CD8-positive, alpha-beta memory T cell (primary cell): ENCODE results near the gene EXOC6B. TPM values are rescaled to one million over a fixed set of nuclear protein-coding genes. Genes with fewer than 3 reads are reported as not detected.
A peak's percentile ranks its signal among the peaks of the same experiment; 100 is the strongest.

Experiments
- CTCF ChIA-PET: fragments of 350-600 bp; sonication (Branson Sonifier 250); formaldehyde crosslinking; loops from one replicate; lab custom pipeline; 2021; ENCODE audit warnings: antibody characterized with exemption; lab: Charles Lee
- POLR2A ChIA-PET: fragments of 350-600 bp; sonication (Branson Sonifier 250); formaldehyde crosslinking; loops from one replicate; lab custom pipeline; 2021; ENCODE audit warnings: antibody characterized with exemption; lab: Charles Lee
- DNase-seq, 5 donors: peaks; one replicate each; pipeline versions ENCODE4 v3.0.0 to v3.0.0-alpha.2; 2020 to 2022; ENCODE audit warnings: mixed read lengths in 1 of 5
- H3K27ac ChIP-seq: one replicate; pipeline ENCODE4 v1.7.0; 2013; ENCODE audit warnings: low read depth, mild to moderate bottlenecking, low read length, moderate library complexity
- H3K27me3 ChIP-seq: 2 replicates; pipeline ENCODE4 v1.7.0; 2013; ENCODE audit warnings: low read length, mild to moderate bottlenecking; ENCODE audit not compliant: insufficient read depth, poor library complexity, severe bottlenecking
- H3K36me3 ChIP-seq: 2 replicates; pipeline ENCODE4 v1.7.0; 2013; ENCODE audit warnings: mild to moderate bottlenecking, low read length, moderate library complexity; ENCODE audit not compliant: insufficient read depth
- H3K4me1 ChIP-seq: 2 replicates; pipeline ENCODE4 v1.7.0; 2013; ENCODE audit warnings: mild to moderate bottlenecking, low read length, moderate library complexity; ENCODE audit not compliant: insufficient read depth
- H3K4me3 ChIP-seq: 2 replicates; pipeline ENCODE4 v1.7.0; 2013; ENCODE audit warnings: mild to moderate bottlenecking, low read length
- H3K9me3 ChIP-seq: 2 replicates; pipeline ENCODE4 v1.7.0; 2013; ENCODE audit warnings: mild to moderate bottlenecking, low read length
- H3K27ac Mint-ChIP-seq, 8 donors: one replicate each; pipeline ENCODE4 v1.8.0; 2020 to 2021; ENCODE audit warnings: mixed read lengths in 8 of 8, mild to moderate bottlenecking in 6 of 8, inconsistent platforms in 3 of 8, moderate library complexity in 3 of 8
- H3K27me3 Mint-ChIP-seq, 2 donors: one replicate each; pipeline ENCODE4 v1.8.0; 2020 to 2021; ENCODE audit warnings: mixed read lengths in 2 of 2, mild to moderate bottlenecking in 1 of 2, moderate library complexity in 1 of 2
- H3K36me3 Mint-ChIP-seq, 3 donors: one replicate each; pipeline ENCODE4 v1.8.0; 2020 to 2021; ENCODE audit warnings: mixed read lengths in 3 of 3, inconsistent platforms in 1 of 3, mild to moderate bottlenecking in 1 of 3
- H3K4me1 Mint-ChIP-seq, 3 donors: one replicate each; pipeline ENCODE4 v1.8.0; 2020 to 2021; ENCODE audit warnings: mixed read lengths in 3 of 3, inconsistent platforms in 1 of 3, mild to moderate bottlenecking in 1 of 3
- H3K4me3 Mint-ChIP-seq, 7 donors: one replicate each; pipeline ENCODE4 v1.8.0; 2020 to 2021; ENCODE audit warnings: mixed read lengths in 7 of 7, mild to moderate bottlenecking in 6 of 7, moderate library complexity in 4 of 7, inconsistent platforms in 2 of 7
- H3K9me3 Mint-ChIP-seq, 5 donors: one replicate each; pipeline ENCODE4 v1.8.0; 2020 to 2022; ENCODE audit warnings: mixed read lengths in 5 of 5, mild to moderate bottlenecking in 3 of 5, moderate library complexity in 2 of 5, inconsistent platforms in 1 of 5
- polyA plus RNA-seq: library from polyadenylated mRNA; unstranded; fragments of 300-500 nt; fragmentation: Illumina TruSeq; gene quantifications from one replicate; pipeline ENCODE4 v1.2.3, GENCODE V29; 2021
- total RNA-seq, 2 experiments: library from RNA; stranded (reverse); gene quantifications; one replicate each; pipeline ENCODE4 v1.2.3, GENCODE V29; 2021

EXOC6B gene
- total and polyA plus RNA-seq, 3 experiments from 2014 or later: 2.1 to 9.4 (median 7.1) TPM

DNA sequence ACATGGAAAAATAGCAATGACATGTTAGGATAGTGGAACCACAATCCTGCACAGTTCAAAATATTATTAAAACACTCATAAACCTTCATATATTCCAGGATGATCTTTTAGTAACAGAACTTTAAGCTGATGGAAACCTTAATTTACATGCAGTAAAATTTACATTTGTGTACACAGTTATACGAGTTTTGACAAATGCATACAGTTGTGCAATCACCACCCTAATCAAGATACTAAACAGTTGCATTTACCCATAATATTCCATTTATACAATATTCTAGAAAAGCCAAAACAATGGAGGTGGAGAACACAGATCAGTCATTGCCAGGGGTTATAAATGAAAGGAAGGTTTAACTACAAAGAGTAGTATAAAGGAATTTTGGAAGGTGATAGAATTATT is 117.6 kb downstream of the EXOC6B start:
- CTCF ChIA-PET: no interaction called here
- POLR2A ChIA-PET: no interaction called here

DNA sequence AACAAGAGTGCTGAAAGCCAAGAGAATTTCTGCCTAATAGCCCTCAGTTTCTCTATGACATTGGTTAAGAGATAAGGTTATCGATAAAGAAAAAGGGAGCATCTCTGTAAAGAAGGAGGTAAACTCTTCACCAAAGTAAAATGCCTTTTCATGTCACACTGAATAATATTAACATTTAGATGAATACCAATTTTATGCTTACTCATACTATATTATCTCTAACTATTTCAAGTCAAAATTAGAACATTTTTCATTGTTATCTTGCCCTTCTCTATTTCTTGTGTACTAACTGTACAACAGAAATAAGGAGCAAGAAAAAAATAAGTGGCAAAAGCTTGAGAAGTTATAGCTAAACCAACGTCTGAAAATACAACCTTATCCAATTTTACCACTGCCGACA is 127.5 kb downstream of the EXOC6B start:
- Histone ChIP-seq H3K27me3 (no peaks in the 10 kb centered on the region), H3K36me3 (no peaks in the 10 kb centered on the region), H3K27ac (no peak overlapping the region), H3K4me3 (no peak overlapping the region), H3K9me3 (no peaks in the 10 kb centered on the region), H3K4me1 (no peaks in the 10 kb centered on the region)
- POLR2A ChIA-PET: no interaction called here
- H3K27ac Mint-ChIP-seq: no peak overlapping the region
- CTCF ChIA-PET: no interaction called here
- no peaks in the 10 kb centered on the region for H3K4me1 Mint-ChIP-seq
- H3K27me3 Mint-ChIP-seq: peaks cover 0 to 2% of the 10 kb centered on the region in 2 donors
- peaks cover 0 to 3% (median 0%) of the 10 kb centered on the region in 5 donors for H3K9me3 Mint-ChIP-seq
- peaks cover 6 to 32% (median 7%) of the 10 kb centered on the region in 3 donors for H3K36me3 Mint-ChIP-seq
- no peak overlapping the region for H3K4me3 Mint-ChIP-seq
- no peak for DNase-seq

More for the DNA sequence above, 117.6 kb downstream of the EXOC6B start:
- H3K4me3 ChIP-seq: no peak overlapping the region
- no peaks in the 10 kb centered on the region for H3K4me1 Mint-ChIP-seq
- H3K9me3 Mint-ChIP-seq: peaks cover 0 to 4% (median 1%) of the 10 kb centered on the region in 5 donors
- DNase-seq: no peak
- H3K27me3 ChIP-seq: no peaks in the 10 kb centered on the region
- H3K9me3 ChIP-seq: no peaks in the 10 kb centered on the region
- no peak overlapping the region for H3K27ac ChIP-seq
- no peaks in the 10 kb centered on the region for H3K36me3 ChIP-seq
- no peak overlapping the region for H3K4me3 Mint-ChIP-seq
- no peaks in the 10 kb centered on the region for H3K27me3 Mint-ChIP-seq
- H3K36me3 Mint-ChIP-seq: peaks cover 14 to 29% (median 28%) of the 10 kb centered on the region in 3 donors
- no peak overlapping the region for H3K27ac Mint-ChIP-seq
- H3K4me1 ChIP-seq: no peaks in the 10 kb centered on the region

DNA sequence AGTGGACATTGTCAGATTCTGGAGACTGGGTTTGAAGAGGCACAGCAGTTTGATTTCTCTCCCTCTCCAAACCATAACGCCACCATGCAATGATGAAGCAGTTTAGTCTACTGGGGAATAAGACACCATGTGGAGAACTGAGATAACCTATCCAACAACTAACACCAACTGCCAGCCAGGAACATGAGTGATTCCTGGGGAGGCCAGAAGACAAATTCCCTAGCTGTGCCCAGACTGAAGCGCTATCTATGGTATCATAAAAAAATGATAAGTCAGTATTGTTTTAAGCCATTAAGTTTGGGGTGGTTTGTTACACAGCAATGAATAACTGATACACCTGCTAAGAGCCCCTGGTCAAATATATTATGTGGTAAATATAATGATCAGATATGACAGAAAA is 129.3 kb downstream of the EXOC6B start:
- no peaks in the 10 kb centered on the region for H3K36me3 ChIP-seq
- Mint-ChIP-seq H3K36me3 (peaks cover 7 to 34% (median 8%) of the 10 kb centered on the region in 3 donors), H3K27ac (no peak overlapping the region), H3K27me3 (peaks cover 0 to 2% of the 10 kb centered on the region in 2 donors), H3K4me1 (no peaks in the 10 kb centered on the region), H3K4me3 (no peak overlapping the region), H3K9me3 (peaks cover 0 to 3% (median 0%) of the 10 kb centered on the region in 5 donors)
- DNase-seq: no peak
- no peak overlapping the region for H3K4me3 ChIP-seq
- H3K27me3 ChIP-seq: no peaks in the 10 kb centered on the region
- H3K4me1 ChIP-seq: no peaks in the 10 kb centered on the region
- CTCF ChIA-PET: no interaction called here
- POLR2A ChIA-PET: no interaction called here
- H3K27ac ChIP-seq: no peak overlapping the region
- no peaks in the 10 kb centered on the region for H3K9me3 ChIP-seq

DNA sequence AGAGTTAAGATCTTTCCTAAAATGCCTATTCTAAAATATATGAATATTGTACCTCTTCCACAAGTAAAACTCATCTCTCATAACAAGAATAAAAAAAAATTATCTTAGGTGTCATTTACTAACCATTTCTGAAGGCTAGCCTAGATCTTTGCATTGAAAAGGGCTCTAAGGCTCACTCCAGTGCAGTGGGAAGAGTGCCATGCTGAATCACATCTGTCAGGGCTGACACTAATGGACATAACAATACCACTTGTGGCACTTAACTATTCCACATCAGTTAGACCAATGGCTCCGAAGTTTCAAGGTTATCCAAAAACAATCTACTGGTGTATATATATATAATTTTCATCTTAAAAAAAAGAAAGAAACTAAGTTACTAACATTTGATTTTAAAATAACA is 130.2 kb downstream of the EXOC6B start:
- Mint-ChIP-seq H3K9me3 (no peaks in the 10 kb centered on the region), H3K27me3 (peaks cover 0 to 2% of the 10 kb centered on the region in 2 donors), H3K4me3 (no peak overlapping the region), H3K27ac (no peak overlapping the region), H3K4me1 (no peaks in the 10 kb centered on the region), H3K36me3 (peaks cover 4 to 30% (median 7%) of the 10 kb centered on the region in 3 donors)
- no peak for DNase-seq
- no peaks in the 10 kb centered on the region for H3K9me3 ChIP-seq
- no peak overlapping the region for H3K4me3 ChIP-seq
- H3K36me3 ChIP-seq: no peaks in the 10 kb centered on the region
- H3K4me1 ChIP-seq: no peaks in the 10 kb centered on the region
- H3K27me3 ChIP-seq: no peaks in the 10 kb centered on the region
- POLR2A ChIA-PET: no interaction called here
- no peak overlapping the region for H3K27ac ChIP-seq
- CTCF ChIA-PET: no interaction called here

DNA sequence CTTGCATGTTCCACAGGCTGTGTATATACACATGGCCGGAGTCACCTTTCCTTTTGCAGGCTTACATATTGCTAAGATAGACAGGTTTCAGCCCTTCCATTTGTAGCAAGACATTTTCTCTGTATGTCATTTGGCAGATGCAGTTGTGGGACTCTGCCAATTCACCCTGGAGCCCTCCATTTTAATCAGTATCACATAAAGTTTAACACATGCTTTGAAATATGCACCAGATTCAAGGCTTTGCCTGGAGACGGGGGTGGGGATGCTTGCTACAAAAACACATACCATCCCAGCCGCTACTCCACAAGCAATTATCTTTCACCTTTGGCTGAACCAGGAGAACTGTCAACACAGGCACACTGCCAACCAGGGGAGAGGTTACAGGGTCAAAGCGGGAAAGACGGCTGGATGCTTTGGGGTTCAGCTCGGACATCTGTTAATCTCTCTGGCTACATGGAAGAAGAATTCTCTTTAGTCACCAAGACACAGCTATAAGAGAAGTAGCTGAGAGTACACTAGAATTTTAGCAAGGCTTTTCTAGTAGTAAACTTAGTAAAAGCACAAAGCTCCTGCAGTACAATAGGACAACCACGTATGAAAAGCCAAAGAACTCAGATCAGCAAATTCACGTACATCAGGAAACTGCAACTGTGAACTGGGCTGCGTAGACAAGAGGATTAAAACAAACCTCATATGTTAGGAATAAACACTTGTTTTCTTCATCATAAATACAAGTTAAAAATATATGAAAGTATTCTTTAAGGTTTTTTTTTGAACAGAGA is 130.9 kb downstream of the EXOC6B start:
- H3K4me1 Mint-ChIP-seq: no peaks in the 10 kb centered on the region
- Histone ChIP-seq H3K36me3 (no peaks in the 10 kb centered on the region), H3K27ac (no peak overlapping the region), H3K27me3 (no peaks in the 10 kb centered on the region), H3K9me3 (no peaks in the 10 kb centered on the region), H3K4me1 (no peaks in the 10 kb centered on the region), H3K4me3 (no peak overlapping the region)
- no peak for DNase-seq
- no peak overlapping the region for H3K27ac Mint-ChIP-seq
- peaks cover 0 to 2% of the 10 kb centered on the region in 2 donors for H3K27me3 Mint-ChIP-seq
- ChIA-PET CTCF (no interaction called here), POLR2A (no interaction called here)
- peaks cover 4 to 25% (median 7%) of the 10 kb centered on the region in 3 donors for H3K36me3 Mint-ChIP-seq
- H3K9me3 Mint-ChIP-seq: no peaks in the 10 kb centered on the region
- H3K4me3 Mint-ChIP-seq: no peak overlapping the region

DNA sequence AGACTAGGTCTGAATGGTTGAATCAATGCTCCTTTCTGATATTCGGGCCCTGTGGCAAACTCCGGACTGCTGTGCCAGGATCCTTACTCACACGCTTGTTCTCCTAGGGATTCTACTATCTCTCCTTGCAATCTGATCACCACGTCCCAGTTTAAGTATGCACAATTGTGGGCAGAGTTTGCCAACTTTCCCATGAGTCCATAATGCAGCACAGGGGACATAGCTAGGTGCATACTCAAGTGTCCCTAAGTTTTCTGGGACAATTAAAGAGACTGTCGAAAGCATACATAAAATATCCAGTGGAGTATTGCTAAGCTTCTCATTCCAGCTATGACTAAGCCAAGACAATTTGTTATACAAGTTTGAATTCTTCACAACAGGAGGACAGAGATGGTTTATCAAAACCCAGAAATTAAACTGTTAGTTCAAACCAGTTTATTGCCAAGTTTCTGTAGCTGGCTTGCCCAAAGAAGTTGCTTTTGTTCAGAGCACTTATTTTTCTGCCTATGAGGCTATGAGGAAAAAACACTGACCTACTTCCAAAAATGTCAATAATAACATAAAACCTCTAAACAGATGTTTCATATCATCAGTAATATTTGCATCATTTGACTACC is 136.1 kb downstream of the EXOC6B start:
- ChIA-PET CTCF (no interaction called here), POLR2A (no interaction called here)
- H3K36me3 Mint-ChIP-seq: peaks cover 4 to 12% (median 8%) of the 10 kb centered on the region in 3 donors
- Histone ChIP-seq H3K4me3 (no peak overlapping the region), H3K27me3 (no peaks in the 10 kb centered on the region), H3K9me3 (no peaks in the 10 kb centered on the region), H3K27ac (no peak overlapping the region), H3K36me3 (no peaks in the 10 kb centered on the region), H3K4me1 (no peaks in the 10 kb centered on the region)
- no peaks in the 10 kb centered on the region for H3K4me1 Mint-ChIP-seq
- H3K27me3 Mint-ChIP-seq: no peaks in the 10 kb centered on the region
- no peak overlapping the region for H3K4me3 Mint-ChIP-seq
- DNase-seq: no peak
- H3K27ac Mint-ChIP-seq: peak overlapping the region in 1 of 8 donors; percentile 5
- H3K9me3 Mint-ChIP-seq: no peaks in the 10 kb centered on the region

DNA sequence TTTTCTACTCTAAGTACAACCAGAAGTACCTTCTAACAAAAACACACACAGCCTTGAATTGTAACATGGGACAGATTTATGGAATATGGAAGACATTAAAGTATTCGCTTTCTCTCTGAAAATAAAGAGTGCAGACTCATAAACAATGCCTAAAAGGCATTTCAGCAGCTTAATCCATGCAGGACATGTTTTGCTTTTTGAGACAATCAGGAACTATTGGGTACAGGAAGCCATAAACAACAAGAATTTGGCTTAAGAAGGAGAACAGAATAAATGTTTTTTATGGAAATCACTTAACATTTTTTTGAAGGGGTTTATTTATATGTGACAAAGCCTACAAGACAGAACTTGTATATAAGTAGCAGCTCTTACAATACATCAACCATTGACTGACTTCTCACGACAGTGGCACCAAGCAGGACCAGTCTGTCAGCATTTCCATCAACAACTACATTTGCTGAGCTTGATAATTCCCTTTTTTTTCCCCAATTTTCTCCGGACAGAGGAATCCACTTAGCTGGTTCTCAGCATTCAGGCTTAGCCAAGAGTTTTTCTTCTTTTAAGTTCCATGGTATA is 140.1 kb downstream of the EXOC6B start:
- H3K27ac Mint-ChIP-seq: no peak overlapping the region
- Histone ChIP-seq H3K27me3 (no peaks in the 10 kb centered on the region), H3K4me3 (no peak overlapping the region), H3K36me3 (no peaks in the 10 kb centered on the region), H3K27ac (no peak overlapping the region), H3K9me3 (no peaks in the 10 kb centered on the region), H3K4me1 (no peaks in the 10 kb centered on the region)
- no peak for DNase-seq
- no peaks in the 10 kb centered on the region for H3K9me3 Mint-ChIP-seq
- ChIA-PET POLR2A (no interaction called here), CTCF (no interaction called here)
- H3K4me3 Mint-ChIP-seq: no peak overlapping the region
- H3K4me1 Mint-ChIP-seq: no peaks in the 10 kb centered on the region
- H3K27me3 Mint-ChIP-seq: no peaks in the 10 kb centered on the region
- H3K36me3 Mint-ChIP-seq: peaks cover 0 to 5% (median 1%) of the 10 kb centered on the region in 3 donors

DNA sequence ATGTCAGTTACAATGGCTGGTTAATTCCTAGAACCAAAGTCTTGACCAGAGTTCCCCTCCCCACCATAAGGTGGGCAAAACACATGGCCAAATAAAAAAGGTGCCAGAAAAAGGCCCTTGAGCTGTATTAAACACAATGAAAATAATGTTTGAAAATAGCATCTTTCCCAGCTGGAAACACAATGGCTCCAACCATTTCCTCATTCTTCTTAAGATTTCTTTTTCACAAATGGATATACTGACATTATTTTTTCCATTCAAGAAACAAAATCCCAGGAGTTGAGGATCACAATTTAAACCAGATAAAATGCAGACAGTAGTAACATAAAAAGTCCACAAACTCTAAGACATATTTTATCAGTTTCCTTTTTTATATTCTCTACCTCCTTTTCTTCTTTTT is 143.8 kb downstream of the EXOC6B start:
- no peak overlapping the region for H3K27ac ChIP-seq
- no peak overlapping the region for H3K4me3 ChIP-seq
- no peak overlapping the region for H3K4me3 Mint-ChIP-seq
- no peaks in the 10 kb centered on the region for H3K9me3 ChIP-seq
- no peak overlapping the region for H3K27ac Mint-ChIP-seq
- ChIA-PET POLR2A (no interaction called here), CTCF (no interaction called here)
- no peaks in the 10 kb centered on the region for H3K9me3 Mint-ChIP-seq
- DNase-seq: no peak
- no peaks in the 10 kb centered on the region for H3K36me3 ChIP-seq
- H3K4me1 ChIP-seq: no peaks in the 10 kb centered on the region
- peaks cover 5 to 6% (median 5%) of the 10 kb centered on the region in 3 donors for H3K36me3 Mint-ChIP-seq
- peaks cover 0 to 10% (median 5%) of the 10 kb centered on the region in 3 donors for H3K4me1 Mint-ChIP-seq
- H3K27me3 ChIP-seq: no peaks in the 10 kb centered on the region
- no peaks in the 10 kb centered on the region for H3K27me3 Mint-ChIP-seq
